Neural cell (in vitro differentiated cells): ENCODE measurements around the gene RELA.

Experiments
- POLR2AphosphoS5 ChIP-seq: IDR thresholded peaks from 2 replicates; pipeline ENCODE4 v1.6.1; 2012
- TF ChIP-seq, protein P1 (sequence below): fragments of 450-650 bp; IDR thresholded peaks from 2 replicates; pipeline ENCODE4 v1.5.1; 2014; ENCODE audit warnings: antibody characterized with exemption, mild to moderate bottlenecking, moderate library complexity; ENCODE audit not compliant: poor library complexity, severe bottlenecking

GRCh38 chr11:65611028-65611757 lies 51.5 kb downstream of the RELA start:
- TF ChIP-seq POLR2AphosphoS5 = no peak
- TF ChIP-seq, protein P1, sequence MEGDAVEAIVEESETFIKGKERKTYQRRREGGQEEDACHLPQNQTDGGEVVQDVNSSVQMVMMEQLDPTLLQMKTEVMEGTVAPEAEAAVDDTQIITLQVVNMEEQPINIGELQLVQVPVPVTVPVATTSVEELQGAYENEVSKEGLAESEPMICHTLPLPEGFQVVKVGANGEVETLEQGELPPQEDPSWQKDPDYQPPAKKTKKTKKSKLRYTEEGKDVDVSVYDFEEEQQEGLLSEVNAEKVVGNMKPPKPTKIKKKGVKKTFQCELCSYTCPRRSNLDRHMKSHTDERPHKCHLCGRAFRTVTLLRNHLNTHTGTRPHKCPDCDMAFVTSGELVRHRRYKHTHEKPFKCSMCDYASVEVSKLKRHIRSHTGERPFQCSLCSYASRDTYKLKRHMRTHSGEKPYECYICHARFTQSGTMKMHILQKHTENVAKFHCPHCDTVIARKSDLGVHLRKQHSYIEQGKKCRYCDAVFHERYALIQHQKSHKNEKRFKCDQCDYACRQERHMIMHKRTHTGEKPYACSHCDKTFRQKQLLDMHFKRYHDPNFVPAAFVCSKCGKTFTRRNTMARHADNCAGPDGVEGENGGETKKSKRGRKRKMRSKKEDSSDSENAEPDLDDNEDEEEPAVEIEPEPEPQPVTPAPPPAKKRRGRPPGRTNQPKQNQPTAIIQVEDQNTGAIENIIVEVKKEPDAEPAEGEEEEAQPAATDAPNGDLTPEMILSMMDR = no peak
